ENCODE measurements around the gene PLXNA2. TPM values are rescaled to one million over a fixed set of nuclear protein-coding genes. Genes with fewer than 3 reads are reported as not detected.

PLXNA2 gene
- polyA plus RNA-seq, 1 of the 3 experiments (the other 2 are of a cell fraction): 8.5 TPM

GRCh38 chr1:208039536-208040332 is 204.4 kb downstream of the PLXNA2 start:
- Histone ChIP-seq H3K4me2 (no peak overlapping the region), H3K27ac (ENCODE audit: low read depth in 2 of 2, low read length in 1 of 2) (no peak overlapping the region), H3K79me2 (ENCODE audit: insufficient read depth) (no peaks in the 10 kb centered on the region), H3F3A (replicated peaks; ENCODE audit: insufficient read depth) (peaks cover 5% of the 10 kb centered on the region), H3K4me1 (ENCODE audit: control insufficient read depth in 1 of 2, insufficient read depth in 2 of 2, low read depth in 1 of 2, low read length in 1 of 2) (peaks cover 0 to 9% of the 10 kb centered on the region in 2 experiments; a peak in 1 of 4 replicates), H3K9me2 (no peaks in the 10 kb centered on the region), H3K4me3 (ENCODE audit: low read depth in 2 of 2, low read length in 1 of 2) (no peak overlapping the region), H3K9me3 (no peaks in the 10 kb centered on the region), H3K9ac (no peak overlapping the region), H4K20me1 (ENCODE audit: insufficient read depth) (no peaks in the 10 kb centered on the region), H3K27me3 (ENCODE audit: insufficient read depth) (no peaks in the 10 kb centered on the region), H3K36me3 (replicated peaks in 1 of 2; ENCODE audit: control insufficient read depth in 1 of 2, insufficient read depth in 2 of 2, low read length in 1 of 2) (peaks cover 26 to 97% of the 10 kb centered on the region in 2 experiments), H2AFZ (ENCODE audit: low read depth) (no peak overlapping the region)
- DNase-seq: no peak
- WGBS (ENCODE audit: low lambda C conversion rate): 87% methylated on average over 22 of the region's 22 CpGs
- CTCF ChIA-PET: interaction anchor here (0.8 to 5.9 kb wide), 3 partner anchors 13 to 55 kb away, joined by 3 to 56 read pairs (median 7); no protein-coding TSS in a partner anchor
- TF ChIP-seq RFX5 (IDR thresholded peaks at IDR 0.05; ENCODE audit: low read length): no peak
- TF ChIP-seq NFIC (IDR thresholded peaks at IDR 0.05; ENCODE audit: borderline replicate concordance): no peak
- TF ChIP-seq MEF2A (IDR thresholded peaks at IDR 0.05; ENCODE audit: borderline replicate concordance, low read depth): no peak
- no peak for TF ChIP-seq TEAD4 (IDR thresholded peaks at IDR 0.05; ENCODE audit: borderline replicate concordance, insufficient read depth)
- TF ChIP-seq MXI1 (IDR thresholded peaks at IDR 0.05; ENCODE audit: low read depth, low read length): no peak
- TF ChIP-seq USF2 (IDR thresholded peaks at IDR 0.05; ENCODE audit: borderline replicate concordance, low read depth, low read length): no peak
- TF ChIP-seq, protein P1, sequence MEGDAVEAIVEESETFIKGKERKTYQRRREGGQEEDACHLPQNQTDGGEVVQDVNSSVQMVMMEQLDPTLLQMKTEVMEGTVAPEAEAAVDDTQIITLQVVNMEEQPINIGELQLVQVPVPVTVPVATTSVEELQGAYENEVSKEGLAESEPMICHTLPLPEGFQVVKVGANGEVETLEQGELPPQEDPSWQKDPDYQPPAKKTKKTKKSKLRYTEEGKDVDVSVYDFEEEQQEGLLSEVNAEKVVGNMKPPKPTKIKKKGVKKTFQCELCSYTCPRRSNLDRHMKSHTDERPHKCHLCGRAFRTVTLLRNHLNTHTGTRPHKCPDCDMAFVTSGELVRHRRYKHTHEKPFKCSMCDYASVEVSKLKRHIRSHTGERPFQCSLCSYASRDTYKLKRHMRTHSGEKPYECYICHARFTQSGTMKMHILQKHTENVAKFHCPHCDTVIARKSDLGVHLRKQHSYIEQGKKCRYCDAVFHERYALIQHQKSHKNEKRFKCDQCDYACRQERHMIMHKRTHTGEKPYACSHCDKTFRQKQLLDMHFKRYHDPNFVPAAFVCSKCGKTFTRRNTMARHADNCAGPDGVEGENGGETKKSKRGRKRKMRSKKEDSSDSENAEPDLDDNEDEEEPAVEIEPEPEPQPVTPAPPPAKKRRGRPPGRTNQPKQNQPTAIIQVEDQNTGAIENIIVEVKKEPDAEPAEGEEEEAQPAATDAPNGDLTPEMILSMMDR (IDR thresholded peaks at IDR 0.05): no peak
- TF ChIP-seq MAX (IDR thresholded peaks at IDR 0.05; ENCODE audit: low read depth): no peak
- no peak for TF ChIP-seq GATA2 (CRISPR knock-in tag; IDR thresholded peaks at IDR 0.05)
- no peak for TF ChIP-seq EP300 (IDR thresholded peaks at IDR 0.05; ENCODE audit: borderline replicate concordance in 1 of 2, low read depth in 1 of 2, low read length in 1 of 2)
- no peak for TF ChIP-seq RCOR1 (IDR thresholded peaks at IDR 0.05; ENCODE audit: low read length)
- TF ChIP-seq EZH2phosphoT487 (IDR thresholded peaks at IDR 0.05; ENCODE audit: borderline replicate concordance, low read depth): no peak
- TF ChIP-seq JUND (IDR thresholded peaks at IDR 0.05): no peak
- TF ChIP-seq IRF3 (IDR thresholded peaks at IDR 0.05; ENCODE audit: low read depth, low read length): no peak
- POLR2A ChIA-PET: no interaction called here

Measured in SK-N-SH (cell line).